Testis (tissue), 3 donors: ENCODE data around the gene HAT1. TPM values are rescaled to one million over a fixed set of nuclear protein-coding genes. Genes with fewer than 3 reads are reported as not detected.
A peak's percentile ranks its signal among the peaks of the same experiment; 100 is the strongest.

ENCODE experiments used
- DNase-seq: peaks from one replicate; pipeline ENCODE4 v3.0.0-alpha.2; 2019
- H3K27ac ChIP-seq, 2 donors: fragments of 200-600 bp; sonication (generic); one replicate each; pipeline ENCODE4 v1.5.1; 2019
- H3K27me3 ChIP-seq: fragments of 200-600 bp; sonication (generic); one replicate; pipeline ENCODE4 v1.5.1; 2019
- H3K36me3 ChIP-seq: fragments of 200-600 bp; sonication (generic); one replicate; pipeline ENCODE4 v1.5.1; 2017; ENCODE audit warnings: low read depth; ENCODE audit errors: missing control alignments
- H3K4me1 ChIP-seq: fragments of 200-600 bp; sonication (generic); one replicate; pipeline ENCODE4 v1.5.1; 2019
- H3K4me3 ChIP-seq, 2 donors: fragments of 200-600 bp; sonication (generic); one replicate each; pipeline ENCODE4 v1.5.1; 2017 to 2019
- H3K9me3 ChIP-seq: fragments of 200-600 bp; sonication (generic); one replicate; pipeline ENCODE4 v1.5.1; 2017
- CTCF ChIP-seq, 3 experiments: fragments of 450-650 bp in 2 of 3; fragments of 200-600 bp in 1 of 3; sonication (generic) in 1 of 3; IDR thresholded peaks; one replicate each; pipeline ENCODE4 v1.5.1; 2016 to 2019; ENCODE audit warnings: antibody characterized with exemption in 3 of 3, mild to moderate bottlenecking in 2 of 3, moderate library complexity in 1 of 3
- POLR2A ChIP-seq: fragments of 450-650 bp; IDR thresholded peaks from one replicate; pipeline ENCODE4 v1.6.1; 2017; ENCODE audit warnings: antibody characterized with exemption, mild to moderate bottlenecking, moderate library complexity
- WGBS, 2 donors: methylation state at CpG; one replicate each; pipeline ENCODE4 v1.1.5; 2018; 5-methylcytosine and 5-hydroxymethylcytosine counted together
- intact Hi-C: fragments of 100-400 bp; cut with DNase I; formaldehyde crosslinking; loops from one replicate; pipeline ENCODE4 v1.15.1; 2023; ENCODE audit warnings: low total_unique reads
- polyA plus RNA-seq: library from polyadenylated mRNA; stranded (reverse); fragments of 350-450 nt; fragmentation: Illumina TruSeq; extraction: RNeasy Lipid Tissue Mini Kit (QIAGEN cat#74804); gene quantifications from one replicate; pipeline ENCODE4 v1.2.3, GENCODE V29; 2014; ENCODE audit warnings: low read depth, low replicate concordance; ENCODE audit not compliant: insufficient read depth
- total RNA-seq, 2 donors: library from RNA; depleted of rRNA; stranded (reverse); fragments of >200 nt; gene quantifications; one replicate each; pipeline ENCODE4 v1.2.3, GENCODE V29; 2016

The HAT1 gene
- total and polyA plus RNA-seq, 3 donors from 2014 or later = 34.5 to 46.3 (median 38.2) TPM

- WGBS, 2 donors = 14 to 41% methylated on average over 4 of the region's 4 CpGs
- intact Hi-C loops = no loop called here
- Histone ChIP-seq H3K4me1 (peaks cover 4% of the 10 kb centered on the region), H3K4me3 (peak overlapping the region; percentile 69 to 70), H3K9me3 (no peaks in the 10 kb centered on the region), H3K27ac (no peak overlapping the region), H3K27me3 (no peaks in the 10 kb centered on the region), H3K36me3 (no peaks in the 10 kb centered on the region)
- no peak for DNase-seq
- TF ChIP-seq POLR2A = no peak
- no peak for TF ChIP-seq CTCF (IDR thresholded peaks at IDR 0.05)
These were observed 76.9 kb downstream of the HAT1 start for GRCh38 chr2:171999161-171999560.

GRCh38 chr2:171999604-172000469 is 77.6 kb downstream of the HAT1 start, which contains the start of gene METAP1D:
TSS of gene METAP1D (plus strand) at chr2:171999953. CDS start at chr2:171999970, 17 bp downstream.
- no peak for TF ChIP-seq CTCF (IDR thresholded peaks at IDR 0.05)
- no peak for TF ChIP-seq POLR2A
- intact Hi-C loops = no loop called here
- 0 to 1% methylated on average over 27 to 73 of the region's 73 CpGs for WGBS, 2 donors
- Histone ChIP-seq H3K4me1 (peaks cover 4% of the 10 kb centered on the region), H3K4me3 (peak within 1 kb of the TSS; percentile 69 to 70), H3K27ac (no peak within 1 kb of the TSS), H3K27me3 (no peaks in the 10 kb centered on the region), H3K36me3 (no peaks in the 10 kb centered on the region), H3K9me3 (no peaks in the 10 kb centered on the region)
- DNase-seq = peak; percentile 94

GRCh38 chr2:172000696-172001361 is 78.6 kb downstream of the HAT1 start:
- intact Hi-C loops = no loop called here
- Histone ChIP-seq H3K36me3 (no peaks in the 10 kb centered on the region), H3K4me1 (peaks cover 4% of the 10 kb centered on the region), H3K27ac (no peak overlapping the region), H3K9me3 (no peaks in the 10 kb centered on the region), H3K4me3 (peak overlapping the region in 1 of 2 donors; percentile 69), H3K27me3 (no peaks in the 10 kb centered on the region)
- no peak for DNase-seq
- 58 to 65% methylated on average over 13 of the region's 13 CpGs for WGBS, 2 donors
- no peak for TF ChIP-seq CTCF (IDR thresholded peaks at IDR 0.05)
- TF ChIP-seq POLR2A = no peak

GRCh38 chr2:172007372-172007771 is 85.1 kb downstream of the HAT1 start:
- intact Hi-C loops = no loop called here
- WGBS, 2 donors = 90 to 96% methylated on average over 1 of the region's 1 CpG
- no peaks in the 10 kb centered on the region for H3K36me3 ChIP-seq
- H3K9me3 ChIP-seq = no peaks in the 10 kb centered on the region
- peaks cover 2% of the 10 kb centered on the region for H3K4me1 ChIP-seq
- H3K27ac ChIP-seq = no peak overlapping the region
- no peaks in the 10 kb centered on the region for H3K27me3 ChIP-seq
- TF ChIP-seq CTCF (IDR thresholded peaks at IDR 0.05) (no peak), POLR2A (no peak)
- no peak overlapping the region for H3K4me3 ChIP-seq
- DNase-seq = no peak
